ENCODE results near the gene TRPV6. TPM values are rescaled to one million over a fixed set of nuclear protein-coding genes. Genes with fewer than 3 reads are reported as not detected.

The TRPV6 gene
- total and polyA plus RNA-seq, 2 experiments from 2014 or later: 1.9 TPM; not detected in 1

DNA sequence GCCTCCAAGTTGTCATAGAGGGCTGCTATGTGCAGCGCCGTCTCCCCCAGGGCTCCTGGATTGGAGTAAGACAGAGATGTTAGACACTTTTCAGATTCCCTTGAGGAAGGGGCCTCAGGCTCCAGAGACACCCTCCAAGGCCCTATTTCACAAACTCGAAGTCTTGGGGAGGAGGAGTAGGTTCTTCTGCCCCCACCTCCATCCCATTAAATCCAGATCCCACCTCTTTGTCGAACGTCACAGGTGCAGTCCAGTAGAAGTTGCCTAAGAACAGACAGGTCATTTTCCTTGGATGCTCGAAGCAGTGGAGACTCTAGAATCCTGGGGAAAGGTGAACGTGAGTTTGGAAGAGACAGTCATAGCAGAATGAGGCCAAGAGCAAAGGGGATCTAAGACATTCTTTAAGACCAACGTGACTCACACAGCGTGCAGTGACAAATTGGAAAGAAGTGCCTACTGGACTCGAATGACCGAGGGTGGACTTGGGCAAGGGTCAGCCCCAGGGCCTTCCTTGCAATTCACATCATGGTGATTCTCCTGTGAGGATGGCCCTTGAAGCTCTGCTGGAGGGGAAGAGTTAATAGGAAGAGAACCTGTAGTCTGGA lies 44.7 kb upstream of the TRPV6 start:
- Histone ChIP-seq H3K4me3 (no peak overlapping the region), H3K9me3 (ENCODE audit: low read depth) (no peaks in the 10 kb centered on the region)
- TF ChIP-seq, protein P1, sequence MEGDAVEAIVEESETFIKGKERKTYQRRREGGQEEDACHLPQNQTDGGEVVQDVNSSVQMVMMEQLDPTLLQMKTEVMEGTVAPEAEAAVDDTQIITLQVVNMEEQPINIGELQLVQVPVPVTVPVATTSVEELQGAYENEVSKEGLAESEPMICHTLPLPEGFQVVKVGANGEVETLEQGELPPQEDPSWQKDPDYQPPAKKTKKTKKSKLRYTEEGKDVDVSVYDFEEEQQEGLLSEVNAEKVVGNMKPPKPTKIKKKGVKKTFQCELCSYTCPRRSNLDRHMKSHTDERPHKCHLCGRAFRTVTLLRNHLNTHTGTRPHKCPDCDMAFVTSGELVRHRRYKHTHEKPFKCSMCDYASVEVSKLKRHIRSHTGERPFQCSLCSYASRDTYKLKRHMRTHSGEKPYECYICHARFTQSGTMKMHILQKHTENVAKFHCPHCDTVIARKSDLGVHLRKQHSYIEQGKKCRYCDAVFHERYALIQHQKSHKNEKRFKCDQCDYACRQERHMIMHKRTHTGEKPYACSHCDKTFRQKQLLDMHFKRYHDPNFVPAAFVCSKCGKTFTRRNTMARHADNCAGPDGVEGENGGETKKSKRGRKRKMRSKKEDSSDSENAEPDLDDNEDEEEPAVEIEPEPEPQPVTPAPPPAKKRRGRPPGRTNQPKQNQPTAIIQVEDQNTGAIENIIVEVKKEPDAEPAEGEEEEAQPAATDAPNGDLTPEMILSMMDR (IDR thresholded peaks at IDR 0.05; ENCODE audit: low read depth, low read length): no peak

DNA sequence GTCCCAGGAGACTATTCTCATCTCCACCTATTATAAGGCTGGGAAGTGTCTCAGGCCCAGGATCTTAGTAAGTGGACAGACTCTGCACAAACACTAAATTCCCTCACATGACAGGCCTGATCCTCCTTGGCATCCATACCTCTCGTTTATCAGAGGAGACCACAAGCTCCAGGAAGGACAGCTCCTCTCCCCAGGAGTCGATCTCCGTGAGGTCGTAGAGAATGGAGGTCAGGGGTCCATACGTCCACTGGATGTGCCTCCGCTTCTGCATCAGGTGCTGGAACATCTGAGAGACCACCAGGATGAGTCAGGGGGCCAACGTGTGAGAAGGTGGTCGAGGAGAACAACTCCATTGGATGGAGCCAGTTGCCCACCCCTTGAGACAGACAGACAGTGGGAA lies 42.4 kb upstream of the TRPV6 start:
- H3K27me3 ChIP-seq: no peaks in the 10 kb centered on the region
- no peaks in the 10 kb centered on the region for H3K4me1 ChIP-seq (ENCODE audit: low read depth)
- no peak overlapping the region for H3K4me3 ChIP-seq
- H3K36me3 ChIP-seq: no peaks in the 10 kb centered on the region
- no peaks in the 10 kb centered on the region for H3K9me3 ChIP-seq (ENCODE audit: low read depth)
- DNase-seq (ENCODE audit: low read depth in 1 of 2, low spot score in 1 of 2): no peak
- no peak overlapping the region for H3K27ac ChIP-seq
- TF ChIP-seq, protein P1 (IDR thresholded peaks at IDR 0.05; ENCODE audit: low read depth, low read length): no peak

More for the DNA sequence above, 44.7 kb upstream of the TRPV6 start:
- no peak overlapping the region for H3K27ac ChIP-seq
- no peak for DNase-seq (ENCODE audit: low read depth in 1 of 2, low spot score in 1 of 2)
- H3K27me3 ChIP-seq: no peaks in the 10 kb centered on the region
- H3K36me3 ChIP-seq: no peaks in the 10 kb centered on the region
- no peaks in the 10 kb centered on the region for H3K4me1 ChIP-seq (ENCODE audit: low read depth)

DNA sequence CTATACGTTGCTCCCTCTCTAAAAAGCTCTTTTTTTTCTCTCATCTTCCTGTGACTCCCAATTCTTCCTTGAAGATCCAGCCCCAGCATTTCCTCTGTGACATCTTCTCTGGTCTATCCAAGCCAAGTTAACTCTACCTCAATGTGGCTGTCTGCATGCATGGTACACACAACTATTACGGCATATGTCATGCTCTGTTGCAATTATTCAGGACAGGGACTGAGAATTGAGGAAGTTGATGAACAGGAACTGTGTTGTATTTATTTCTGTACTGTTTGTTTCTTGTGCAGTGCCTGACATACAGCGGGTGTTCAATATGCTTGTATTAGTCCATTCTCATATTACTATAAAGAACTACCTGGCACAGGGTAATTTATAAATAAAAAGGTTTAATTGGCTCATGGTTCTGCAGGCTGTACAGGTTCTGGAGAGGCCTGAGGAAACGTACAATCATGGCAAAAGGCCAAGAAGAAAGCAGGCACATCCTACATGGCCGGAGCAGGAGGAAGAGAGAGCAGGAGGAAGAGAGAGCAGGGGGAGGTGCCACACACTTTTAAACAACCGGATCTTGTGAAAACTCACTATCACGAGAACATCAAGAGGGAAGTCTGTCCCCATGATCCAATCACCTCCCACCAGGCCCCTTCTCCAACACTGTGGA lies 41.7 kb upstream of the TRPV6 start:
- DNase-seq (ENCODE audit: low read depth in 1 of 2, low spot score in 1 of 2): no peak
- Histone ChIP-seq H3K36me3 (no peaks in the 10 kb centered on the region), H3K27me3 (no peaks in the 10 kb centered on the region), H3K4me3 (no peak overlapping the region), H3K4me1 (ENCODE audit: low read depth) (no peaks in the 10 kb centered on the region), H3K27ac (no peak overlapping the region), H3K9me3 (ENCODE audit: low read depth) (no peaks in the 10 kb centered on the region)
- TF ChIP-seq, protein P1 (IDR thresholded peaks at IDR 0.05; ENCODE audit: low read depth, low read length): no peak

DNA sequence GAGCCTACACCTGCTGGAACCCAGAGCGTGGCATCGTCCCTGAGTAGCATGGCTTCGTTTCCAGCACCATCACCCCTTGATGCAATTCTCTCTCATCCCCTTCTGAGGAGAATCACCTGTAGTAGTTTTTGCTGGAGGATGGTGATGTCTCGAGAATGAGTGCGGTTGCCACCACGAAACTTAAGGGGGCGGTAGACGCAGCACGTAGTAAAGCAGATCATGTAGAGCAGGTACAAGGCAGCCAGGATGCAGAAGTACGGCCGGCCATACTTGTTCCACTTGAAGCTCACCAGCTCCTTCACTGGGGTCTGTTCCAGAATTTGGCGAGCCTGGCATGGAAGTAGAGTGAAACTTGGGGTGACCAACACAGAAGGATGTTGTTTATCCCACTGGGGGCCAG lies 39.9 kb upstream of the TRPV6 start:
- Histone ChIP-seq H3K9me3 (ENCODE audit: low read depth) (no peaks in the 10 kb centered on the region), H3K27me3 (no peaks in the 10 kb centered on the region), H3K27ac (no peak overlapping the region), H3K4me1 (ENCODE audit: low read depth) (no peaks in the 10 kb centered on the region), H3K4me3 (no peak overlapping the region), H3K36me3 (no peaks in the 10 kb centered on the region)
- DNase-seq (ENCODE audit: low read depth in 1 of 2, low spot score in 1 of 2): no peak
- TF ChIP-seq, protein P1 (IDR thresholded peaks at IDR 0.05; ENCODE audit: low read depth, low read length): no peak

DNA sequence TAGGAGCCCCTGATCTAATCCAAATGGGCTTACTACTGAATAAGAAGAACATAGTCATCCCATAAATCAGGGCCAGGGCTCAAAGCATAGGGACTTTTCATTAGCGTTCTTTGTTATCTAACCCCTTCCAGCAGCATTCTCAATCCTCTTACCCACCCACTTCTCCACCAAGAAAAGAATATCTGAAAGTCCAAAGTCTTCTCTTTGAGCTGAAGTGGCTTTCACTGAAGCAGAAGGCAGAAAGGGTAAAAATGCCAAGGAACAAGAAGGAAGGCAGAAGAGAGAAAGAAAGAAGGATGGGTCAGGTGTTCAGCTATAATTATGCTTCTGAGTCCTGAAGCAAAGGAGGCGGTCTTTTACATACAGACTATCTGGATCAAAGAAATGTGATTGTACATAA lies 37.8 kb upstream of the TRPV6 start:
- no peak overlapping the region for H3K27ac ChIP-seq
- TF ChIP-seq, protein P1 (IDR thresholded peaks at IDR 0.05; ENCODE audit: low read depth, low read length): no peak
- no peaks in the 10 kb centered on the region for H3K36me3 ChIP-seq
- H3K9me3 ChIP-seq (ENCODE audit: low read depth): no peaks in the 10 kb centered on the region
- H3K4me3 ChIP-seq: no peak overlapping the region
- DNase-seq (ENCODE audit: low read depth in 1 of 2, low spot score in 1 of 2): no peak
- H3K4me1 ChIP-seq (ENCODE audit: low read depth): no peaks in the 10 kb centered on the region
- no peaks in the 10 kb centered on the region for H3K27me3 ChIP-seq

All from cardiac muscle cell (in vitro differentiated cells and primary cell).